Natural killer cell (primary cell): ENCODE results near the gene IKZF5. TPM values are rescaled to one million over a fixed set of nuclear protein-coding genes. Genes with fewer than 3 reads are reported as not detected.

Experiments used
- ATAC-seq, 3 donors: fragments of 150-1000 bp in 2 of 3; fragments of 200-7000 bp in 1 of 3; cut with Tn5 transposase; 1 replicate in 1 of 3; 2 replicates in 2 of 3; pipeline ENCODE4 v1.10.0; 2021; ENCODE audit warnings: mild to moderate bottlenecking in 2 of 3, moderate library complexity in 2 of 3
- DNase-seq, 2 donors: peaks; one replicate each; pipeline versions ENCODE4 v3.0.0 to v3.0.0-alpha.2; 2013 to 2021; ENCODE audit warnings: mixed read lengths in 1 of 2
- H3K27ac ChIP-seq: one replicate; pipeline ENCODE4 v1.5.1; 2013; ENCODE audit warnings: mild to moderate bottlenecking, low read length
- H3K27me3 ChIP-seq: one replicate; pipeline ENCODE4 v1.6.1; 2013; ENCODE audit warnings: low read length; ENCODE audit not compliant: control insufficient read depth, insufficient read depth
- H3K36me3 ChIP-seq: one replicate; pipeline ENCODE4 v1.6.1; 2013; ENCODE audit warnings: low read length; ENCODE audit not compliant: control insufficient read depth, insufficient read depth
- H3K4me1 ChIP-seq: one replicate; pipeline ENCODE4 v1.6.1; 2013; ENCODE audit warnings: low read length; ENCODE audit not compliant: control insufficient read depth, insufficient read depth
- H3K4me3 ChIP-seq: one replicate; pipeline ENCODE4 v1.5.1; 2013; ENCODE audit warnings: low read length
- H3K9me3 ChIP-seq: one replicate; pipeline ENCODE4 v1.6.1; 2013; ENCODE audit warnings: low read length; ENCODE audit not compliant: control insufficient read depth, insufficient read depth
- H3K27ac Mint-ChIP-seq, 2 donors: one replicate each; pipeline ENCODE4 v1.8.0; 2022; ENCODE audit warnings: mild to moderate bottlenecking in 2 of 2, mixed read lengths in 2 of 2, moderate library complexity in 1 of 2
- H3K27me3 Mint-ChIP-seq, 2 donors: one replicate each; pipeline ENCODE4 v1.8.0; 2022; ENCODE audit warnings: low read depth in 2 of 2, mixed read lengths in 2 of 2
- H3K36me3 Mint-ChIP-seq: one replicate; pipeline ENCODE4 v1.8.0; 2022; ENCODE audit warnings: mixed read lengths
- H3K4me1 Mint-ChIP-seq, 2 donors: one replicate each; pipeline ENCODE4 v1.8.0; 2022; ENCODE audit warnings: mixed read lengths in 2 of 2
- H3K4me3 Mint-ChIP-seq: one replicate; pipeline ENCODE4 v1.8.0; 2022; ENCODE audit warnings: mild to moderate bottlenecking, moderate library complexity, mixed read lengths
- H3K9me3 Mint-ChIP-seq, 2 donors: one replicate each; pipeline ENCODE4 v1.8.0; 2022; ENCODE audit warnings: mixed read lengths in 2 of 2
- WGBS: methylation state at CpG from one replicate; pipeline ENCODE4 v1.1.7; 2013; ENCODE audit warnings: missing lambda C conversion rate; ENCODE audit not compliant: insufficient coverage; 5-methylcytosine and 5-hydroxymethylcytosine counted together
- intact Hi-C: fragments of 100-400 bp; cut with micrococcal nuclease; formaldehyde crosslinking; loops from one replicate; pipeline ENCODE4 v1.14.2; 2022
- total RNA-seq, 4 donors: library from RNA; stranded (reverse); fragments of 120-200 nt in 1 of 4; gene quantifications; one replicate each; pipeline versions ENCODE4 v1.2.3 to v1.2.4, GENCODE V29; 2013 to 2022
- TF ChIP-seq, protein P1 (sequence below): fragments of 200-600 bp; IDR thresholded peaks from one replicate; pipeline ENCODE4 v1.8.0; 2022; ENCODE audit warnings: antibody characterized with exemption

The IKZF5 gene, protein sequence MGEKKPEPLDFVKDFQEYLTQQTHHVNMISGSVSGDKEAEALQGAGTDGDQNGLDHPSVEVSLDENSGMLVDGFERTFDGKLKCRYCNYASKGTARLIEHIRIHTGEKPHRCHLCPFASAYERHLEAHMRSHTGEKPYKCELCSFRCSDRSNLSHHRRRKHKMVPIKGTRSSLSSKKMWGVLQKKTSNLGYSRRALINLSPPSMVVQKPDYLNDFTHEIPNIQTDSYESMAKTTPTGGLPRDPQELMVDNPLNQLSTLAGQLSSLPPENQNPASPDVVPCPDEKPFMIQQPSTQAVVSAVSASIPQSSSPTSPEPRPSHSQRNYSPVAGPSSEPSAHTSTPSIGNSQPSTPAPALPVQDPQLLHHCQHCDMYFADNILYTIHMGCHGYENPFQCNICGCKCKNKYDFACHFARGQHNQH
- total RNA-seq = 10 to 100 TPM; 40.3 to 65.0 (median 51.8) TPM
- 16.4 TPM for total RNA-seq (2013)

GRCh38 chr10:123008355-123009104, at the start of gene IKZF5, which contains the start of gene ACADSB:
Gene IKZF5, minus strand, starts transcription at chr10:123008795. Its CDS starts 10,170 bp downstream, at chr10:122998625.
Gene ACADSB, plus strand, starts transcription at chr10:123009006. Its CDS starts 24 bp downstream, at chr10:123009030.
- intact Hi-C loops = loop anchor here (1.0 to 2.0 kb wide), 4 partner anchors 28 to 146 kb away; partner anchors contain the start of genes BUB3, C10orf88, FAM24B and PSTK
- no peaks in the 10 kb centered on the region for H3K27me3 ChIP-seq
- TF ChIP-seq, protein P1, sequence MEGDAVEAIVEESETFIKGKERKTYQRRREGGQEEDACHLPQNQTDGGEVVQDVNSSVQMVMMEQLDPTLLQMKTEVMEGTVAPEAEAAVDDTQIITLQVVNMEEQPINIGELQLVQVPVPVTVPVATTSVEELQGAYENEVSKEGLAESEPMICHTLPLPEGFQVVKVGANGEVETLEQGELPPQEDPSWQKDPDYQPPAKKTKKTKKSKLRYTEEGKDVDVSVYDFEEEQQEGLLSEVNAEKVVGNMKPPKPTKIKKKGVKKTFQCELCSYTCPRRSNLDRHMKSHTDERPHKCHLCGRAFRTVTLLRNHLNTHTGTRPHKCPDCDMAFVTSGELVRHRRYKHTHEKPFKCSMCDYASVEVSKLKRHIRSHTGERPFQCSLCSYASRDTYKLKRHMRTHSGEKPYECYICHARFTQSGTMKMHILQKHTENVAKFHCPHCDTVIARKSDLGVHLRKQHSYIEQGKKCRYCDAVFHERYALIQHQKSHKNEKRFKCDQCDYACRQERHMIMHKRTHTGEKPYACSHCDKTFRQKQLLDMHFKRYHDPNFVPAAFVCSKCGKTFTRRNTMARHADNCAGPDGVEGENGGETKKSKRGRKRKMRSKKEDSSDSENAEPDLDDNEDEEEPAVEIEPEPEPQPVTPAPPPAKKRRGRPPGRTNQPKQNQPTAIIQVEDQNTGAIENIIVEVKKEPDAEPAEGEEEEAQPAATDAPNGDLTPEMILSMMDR = no peak
- no peaks in the 10 kb centered on the region for H3K9me3 Mint-ChIP-seq
- H3K4me1 Mint-ChIP-seq = peaks cover 53 to 55% of the 10 kb centered on the region in 2 donors
- under 1% methylated on average over 68 of the region's 68 CpGs for WGBS
- DNase-seq = peak; percentile 91 to 99
- H3K36me3 Mint-ChIP-seq = no peaks in the 10 kb centered on the region
- H3K4me1 ChIP-seq = peaks cover 14% of the 10 kb centered on the region
- no peaks in the 10 kb centered on the region for H3K27me3 Mint-ChIP-seq
- peak within 1 kb of the TSS; percentile 99 to 100 for H3K27ac Mint-ChIP-seq
- H3K9me3 ChIP-seq = no peaks in the 10 kb centered on the region
- H3K4me3 Mint-ChIP-seq = peak within 1 kb of the TSS; percentile 100
- ATAC-seq = peak; percentile 91 to 98 (median 91)
- peak within 1 kb of the TSS; percentile 99 for H3K4me3 ChIP-seq
- H3K27ac ChIP-seq = peak within 1 kb of the TSS; percentile 99
- H3K36me3 ChIP-seq = peaks cover 3% of the 10 kb centered on the region

DNA sequence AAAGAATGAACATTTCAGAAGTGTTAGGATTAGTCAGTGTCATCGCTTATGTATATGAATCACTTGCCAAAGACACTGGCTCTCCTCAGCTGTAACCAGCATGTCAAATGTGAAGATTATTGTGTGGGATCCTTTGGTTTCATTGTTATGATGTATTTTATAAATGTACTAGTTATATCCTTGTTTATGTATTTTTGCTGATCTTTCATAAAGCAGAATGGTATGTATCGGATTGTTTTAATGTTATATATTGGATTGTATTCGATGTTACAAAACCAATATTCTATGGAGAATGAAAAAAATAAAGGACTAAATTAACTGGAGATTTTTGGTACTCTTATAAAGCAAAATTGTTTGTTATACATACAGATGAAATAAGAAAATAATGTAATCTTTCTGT, 49.4 kb upstream of the IKZF5 start:
- Mint-ChIP-seq H3K27ac (no peak overlapping the region), H3K4me3 (no peak overlapping the region), H3K27me3 (peaks cover 0 to 10% of the 10 kb centered on the region in 2 donors), H3K9me3 (no peaks in the 10 kb centered on the region), H3K36me3 (no peaks in the 10 kb centered on the region), H3K4me1 (no peaks in the 10 kb centered on the region)
- 90% methylated on average over 1 of the region's 3 CpGs for WGBS
- Histone ChIP-seq H3K27me3 (no peaks in the 10 kb centered on the region), H3K4me3 (no peak overlapping the region), H3K27ac (no peak overlapping the region), H3K9me3 (no peaks in the 10 kb centered on the region), H3K4me1 (no peaks in the 10 kb centered on the region), H3K36me3 (no peaks in the 10 kb centered on the region)
- ATAC-seq = no peak
- no peak for DNase-seq
- TF ChIP-seq, protein P1 = no peak
- intact Hi-C loops = no loop called here

GRCh38 chr10:123045961-123046731, 37.6 kb upstream of the IKZF5 start:
- Mint-ChIP-seq H3K4me1 (peaks cover 0 to 7% of the 10 kb centered on the region in 2 donors), H3K27me3 (no peaks in the 10 kb centered on the region), H3K4me3 (no peak overlapping the region), H3K27ac (no peak overlapping the region), H3K36me3 (no peaks in the 10 kb centered on the region), H3K9me3 (no peaks in the 10 kb centered on the region)
- H3K4me3 ChIP-seq = no peak overlapping the region
- no peak for DNase-seq
- no peaks in the 10 kb centered on the region for H3K27me3 ChIP-seq
- TF ChIP-seq, protein P1 = no peak
- 53% methylated on average over 3 of the region's 4 CpGs for WGBS
- no peak for ATAC-seq
- no peaks in the 10 kb centered on the region for H3K9me3 ChIP-seq
- H3K36me3 ChIP-seq = peaks cover 24% of the 10 kb centered on the region
- H3K4me1 ChIP-seq = no peaks in the 10 kb centered on the region
- intact Hi-C loops = no loop called here
- no peak overlapping the region for H3K27ac ChIP-seq
